ENCODE results near the gene MRPL20. TPM values are rescaled to one million over a fixed set of nuclear protein-coding genes. Genes with fewer than 3 reads are reported as not detected.

The MRPL20 gene
- total and polyA plus RNA-seq, 9 of the 15 experiments (the other 6 are each of a cell fraction or from before 2014, with no cell fraction given) = 180 to 671 (median 229) TPM

- TF ChIP-seq, protein P1, sequence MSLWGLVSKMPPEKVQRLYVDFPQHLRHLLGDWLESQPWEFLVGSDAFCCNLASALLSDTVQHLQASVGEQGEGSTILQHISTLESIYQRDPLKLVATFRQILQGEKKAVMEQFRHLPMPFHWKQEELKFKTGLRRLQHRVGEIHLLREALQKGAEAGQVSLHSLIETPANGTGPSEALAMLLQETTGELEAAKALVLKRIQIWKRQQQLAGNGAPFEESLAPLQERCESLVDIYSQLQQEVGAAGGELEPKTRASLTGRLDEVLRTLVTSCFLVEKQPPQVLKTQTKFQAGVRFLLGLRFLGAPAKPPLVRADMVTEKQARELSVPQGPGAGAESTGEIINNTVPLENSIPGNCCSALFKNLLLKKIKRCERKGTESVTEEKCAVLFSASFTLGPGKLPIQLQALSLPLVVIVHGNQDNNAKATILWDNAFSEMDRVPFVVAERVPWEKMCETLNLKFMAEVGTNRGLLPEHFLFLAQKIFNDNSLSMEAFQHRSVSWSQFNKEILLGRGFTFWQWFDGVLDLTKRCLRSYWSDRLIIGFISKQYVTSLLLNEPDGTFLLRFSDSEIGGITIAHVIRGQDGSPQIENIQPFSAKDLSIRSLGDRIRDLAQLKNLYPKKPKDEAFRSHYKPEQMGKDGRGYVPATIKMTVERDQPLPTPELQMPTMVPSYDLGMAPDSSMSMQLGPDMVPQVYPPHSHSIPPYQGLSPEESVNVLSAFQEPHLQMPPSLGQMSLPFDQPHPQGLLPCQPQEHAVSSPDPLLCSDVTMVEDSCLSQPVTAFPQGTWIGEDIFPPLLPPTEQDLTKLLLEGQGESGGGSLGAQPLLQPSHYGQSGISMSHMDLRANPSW (CRISPR knock-in tag; IDR thresholded peaks at IDR 0.05) = no peak
- TF ChIP-seq MTF1 (CRISPR knock-in tag; IDR thresholded peaks at IDR 0.05; ENCODE audit: borderline replicate concordance) (no peak), BACH1 (tag; IDR thresholded peaks at IDR 0.05) (no peak), TAL1 (IDR thresholded peaks at IDR 0.05) (0 out of 2 replicates have a peak, but pooled peaks have one; percentile 8), HDAC8 (tag; IDR thresholded peaks at IDR 0.05) (no peak), HOXB6 (CRISPR knock-in tag; IDR thresholded peaks at IDR 0.05; ENCODE audit: borderline replicate concordance) (no peak), SIN3A (IDR thresholded peaks at IDR 0.05; ENCODE audit: borderline replicate concordance in 2 of 2, control insufficient read depth in 1 of 2, low read depth in 2 of 2, low read length in 2 of 2) (peak in 1 of 2 experiments; percentile 44; a peak in 1 of 4 replicates)
- TF ChIP-seq, protein P2, sequence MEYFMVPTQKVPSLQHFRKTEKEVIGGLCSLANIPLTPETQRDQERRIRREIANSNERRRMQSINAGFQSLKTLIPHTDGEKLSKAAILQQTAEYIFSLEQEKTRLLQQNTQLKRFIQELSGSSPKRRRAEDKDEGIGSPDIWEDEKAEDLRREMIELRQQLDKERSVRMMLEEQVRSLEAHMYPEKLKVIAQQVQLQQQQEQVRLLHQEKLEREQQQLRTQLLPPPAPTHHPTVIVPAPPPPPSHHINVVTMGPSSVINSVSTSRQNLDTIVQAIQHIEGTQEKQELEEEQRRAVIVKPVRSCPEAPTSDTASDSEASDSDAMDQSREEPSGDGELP (CRISPR knock-in tag; IDR thresholded peaks at IDR 0.05; ENCODE audit: borderline replicate concordance) = 0 out of 2 replicates have a peak, but pooled peaks have one; percentile 35
Observed at GRCh38 chr1:1407636-1408318, 684 bp upstream of the MRPL20 start (continued).
